H9 (cell line): ENCODE data around the gene CPNE5. TPM values are rescaled to one million over a fixed set of nuclear protein-coding genes. Genes with fewer than 3 reads are reported as not detected.

Experiments
- DNase-seq: peaks from one replicate; pipeline ENCODE4 v3.0.0-alpha.2; 2017
- H2AFZ ChIP-seq: one replicate; pipeline ENCODE4 v1.6.1; 2013; ENCODE audit warnings: mild to moderate bottlenecking, low read length, control low read depth, moderate library complexity
- H2AK5ac ChIP-seq: 2 replicates; pipeline ENCODE4 v1.6.1; 2013; ENCODE audit warnings: low read length, control low read depth, mixed read lengths; ENCODE audit not compliant: insufficient read length
- H2BK120ac ChIP-seq: one replicate; pipeline ENCODE4 v1.6.1; 2013; ENCODE audit warnings: low read depth, mild to moderate bottlenecking, low read length, control low read depth, inconsistent platforms; ENCODE audit not compliant: poor library complexity, severe bottlenecking
- H2BK12ac ChIP-seq: 2 replicates; pipeline ENCODE4 v1.6.1; 2013; ENCODE audit warnings: low read length, control low read depth, mixed read lengths, low read depth; ENCODE audit not compliant: insufficient read length
- H2BK15ac ChIP-seq: 2 replicates; pipeline ENCODE4 v1.6.1; 2013; ENCODE audit warnings: low read depth, low read length, control low read depth
- H2BK20ac ChIP-seq: one replicate; pipeline ENCODE4 v1.6.1; 2013; ENCODE audit warnings: low read depth, mild to moderate bottlenecking, low read length, control low read depth, inconsistent platforms; ENCODE audit not compliant: poor library complexity, severe bottlenecking
- H2BK5ac ChIP-seq: 2 replicates; pipeline ENCODE4 v1.6.1; 2013; ENCODE audit warnings: low read length, control low read depth, mixed read lengths; ENCODE audit not compliant: insufficient read length
- H3K14ac ChIP-seq: 2 replicates; pipeline ENCODE4 v1.6.1; 2013; ENCODE audit warnings: low read length, control low read depth; ENCODE audit not compliant: insufficient read depth
- H3K18ac ChIP-seq: 2 replicates; pipeline ENCODE4 v1.6.1; 2013; ENCODE audit warnings: low read depth, mild to moderate bottlenecking, mixed read lengths, low read length, control low read depth; ENCODE audit not compliant: insufficient read length
- H3K23ac ChIP-seq: 2 replicates; pipeline ENCODE4 v1.6.1; 2013; ENCODE audit warnings: low read length, control low read depth, mixed read lengths, low read depth; ENCODE audit not compliant: insufficient read length
- H3K23me2 ChIP-seq: 2 replicates; pipeline ENCODE4 v1.6.1; 2013; ENCODE audit warnings: low read depth, mild to moderate bottlenecking, mixed read lengths, low read length, control low read depth; ENCODE audit not compliant: insufficient read length, poor library complexity, severe bottlenecking
- H3K27ac ChIP-seq: 2 replicates; pipeline ENCODE4 v1.5.1; 2013; ENCODE audit warnings: low read length, control low read depth, mixed read lengths, low read depth; ENCODE audit not compliant: insufficient read length
- H3K27me3 ChIP-seq: 2 replicates; pipeline ENCODE4 v1.6.1; 2013; ENCODE audit warnings: low read length, control low read depth, inconsistent platforms; ENCODE audit not compliant: insufficient read depth
- H3K4ac ChIP-seq: 2 replicates; pipeline ENCODE4 v1.6.1; 2013; ENCODE audit warnings: low read depth, mild to moderate bottlenecking, control low read depth, inconsistent platforms, low read length, moderate library complexity
- H3K4me1 ChIP-seq: 2 replicates; pipeline ENCODE4 v1.6.1; 2013; ENCODE audit warnings: low read length, control low read depth, inconsistent platforms; ENCODE audit not compliant: insufficient read depth
- H3K4me2 ChIP-seq: 2 replicates; pipeline ENCODE4 v1.6.1; 2013; ENCODE audit warnings: low read length, control low read depth, mixed read lengths; ENCODE audit not compliant: insufficient read length, insufficient read depth
- H3K56ac ChIP-seq: 2 replicates; pipeline ENCODE4 v1.6.1; 2013; ENCODE audit warnings: low read depth, mild to moderate bottlenecking, mixed read lengths, low read length, control low read depth; ENCODE audit not compliant: insufficient read length
- H3K79me1 ChIP-seq: 2 replicates; pipeline ENCODE4 v1.6.1; 2013; ENCODE audit warnings: low read depth, mild to moderate bottlenecking, moderate library complexity, low read length, control low read depth, inconsistent platforms; ENCODE audit not compliant: insufficient read depth, poor library complexity, severe bottlenecking
- H3K79me2 ChIP-seq: 2 replicates; pipeline ENCODE4 v1.6.1; 2013; ENCODE audit warnings: low read length, control low read depth, inconsistent platforms; ENCODE audit not compliant: insufficient read depth
- H3K9ac ChIP-seq: 2 replicates; pipeline ENCODE4 v1.6.1; 2013; ENCODE audit warnings: low read length, control low read depth, mixed read lengths; ENCODE audit not compliant: insufficient read length; ENCODE audit errors: extremely low read depth
- H3K9me3 ChIP-seq: one replicate; pipeline ENCODE4 v1.6.1; 2013; ENCODE audit warnings: low read depth, low read length, inconsistent platforms; ENCODE audit not compliant: control insufficient read depth
- H3T11ph ChIP-seq: one replicate; pipeline ENCODE4 v1.6.1; 2013; ENCODE audit warnings: mild to moderate bottlenecking, low read length, control low read depth, inconsistent platforms
- H4K20me1 ChIP-seq: one replicate; pipeline ENCODE4 v1.6.1; 2013; ENCODE audit not compliant: control insufficient read depth, insufficient read length, insufficient read depth
- H4K5ac ChIP-seq: 2 replicates; pipeline ENCODE4 v1.6.1; 2013; ENCODE audit warnings: low read depth, mild to moderate bottlenecking, mixed read lengths, low read length, control low read depth; ENCODE audit not compliant: insufficient read length
- H4K8ac ChIP-seq: replicated peaks from 2 replicates; pipeline ENCODE4 v1.6.1; 2013; ENCODE audit warnings: low read length, control low read depth, mixed read lengths, low read depth; ENCODE audit not compliant: insufficient read length
- H4K91ac ChIP-seq: 2 replicates; pipeline ENCODE4 v1.6.1; 2013; ENCODE audit warnings: low read depth, mild to moderate bottlenecking, moderate library complexity, mixed read lengths, low read length, control low read depth; ENCODE audit not compliant: insufficient read length
- H3K27ac Mint-ChIP-seq, 3 experiments: 2 replicates in 2 of 3; 3 replicates in 1 of 3; pipeline ENCODE4 v1.8.0; 2020 to 2021; ENCODE audit warnings: mixed read lengths in 3 of 3, mild to moderate bottlenecking in 1 of 3, moderate library complexity in 1 of 3
- H3K27me3 Mint-ChIP-seq: 2 replicates; pipeline ENCODE4 v1.8.0; 2021; ENCODE audit warnings: low read depth, mild to moderate bottlenecking, moderate library complexity, mixed read lengths
- H3K36me3 Mint-ChIP-seq, 3 experiments: 2 replicates in 2 of 3; 3 replicates in 1 of 3; pipeline ENCODE4 v1.8.0; 2020 to 2021; ENCODE audit warnings: low read depth in 3 of 3, mixed read lengths in 3 of 3; ENCODE audit not compliant: insufficient read depth in 1 of 3
- H3K4me1 Mint-ChIP-seq, 2 experiments: 2 replicates each; pipeline ENCODE4 v1.8.0; 2020; ENCODE audit warnings: mixed read lengths in 2 of 2
- H3K4me3 Mint-ChIP-seq, 2 experiments: 2 replicates in 1 of 2; 3 replicates in 1 of 2; pipeline ENCODE4 v1.8.0; 2020 to 2021; ENCODE audit warnings: mild to moderate bottlenecking in 2 of 2, mixed read lengths in 2 of 2, moderate library complexity in 1 of 2
- H3K9me3 Mint-ChIP-seq, 2 experiments: 2 replicates in 1 of 2; 3 replicates in 1 of 2; pipeline ENCODE4 v1.8.0; 2020; ENCODE audit warnings: mild to moderate bottlenecking in 2 of 2, mixed read lengths in 2 of 2, moderate library complexity in 1 of 2
- CTCF ChIP-seq: fragments of 200-600 bp; sonication (generic); conservative IDR thresholded peaks from 3 replicates; pipeline ENCODE4 v1.8.0; 2021; ENCODE audit warnings: antibody characterized with exemption, mild to moderate bottlenecking
- WGBS: extraction: QIAGEN DNeasy Blood & Tissue Kit; methylation state at CpG from one replicate; pipeline ENCODE4 v1.1.7; 2013; ENCODE audit warnings: missing lambda C conversion rate, low lambda C conversion rate, mixed read lengths; ENCODE audit not compliant: insufficient read length; ENCODE audit errors: extremely low coverage; 5-methylcytosine and 5-hydroxymethylcytosine counted together
- total RNA-seq: library from RNA; stranded (reverse); gene quantifications from 2 replicates; pipeline ENCODE4 v1.2.1, GENCODE V29; 2021

The CPNE5 gene
- total RNA-seq, 1 experiment from 2014 or later, result 0.52 TPM

DNA sequence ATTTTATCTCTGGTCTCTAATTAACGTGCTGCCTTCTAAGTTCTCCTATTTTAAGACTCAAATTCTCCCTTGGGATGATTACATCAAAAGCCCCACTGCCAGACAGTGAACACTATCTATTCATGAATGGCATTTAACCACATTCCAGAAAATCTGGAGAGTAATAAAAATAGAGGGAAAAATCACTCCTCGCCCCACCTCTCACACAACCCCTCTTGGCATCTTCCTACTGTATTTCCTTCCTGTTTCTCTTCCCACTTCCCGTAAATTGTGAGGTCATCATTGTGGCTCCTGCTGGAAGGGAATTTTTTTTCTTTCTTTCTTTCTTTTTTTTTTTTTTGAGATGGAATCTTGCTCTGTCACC, 110.1 kb downstream of the CPNE5 start:
- H3T11ph ChIP-seq, result no peak overlapping the region
- no peaks in the 10 kb centered on the region for H3K79me1 ChIP-seq
- H3K4me2 ChIP-seq, result no peak overlapping the region
- H2BK15ac ChIP-seq, result no peak overlapping the region
- Mint-ChIP-seq H3K27me3 (peaks cover 19% of the 10 kb centered on the region), H3K9me3 (no peaks in the 10 kb centered on the region; a peak in 1 of 5 replicates), H3K27ac (no peak overlapping the region), H3K4me3 (no peak overlapping the region), H3K36me3 (no peaks in the 10 kb centered on the region; a peak in 1 of 7 replicates), H3K4me1 (peaks cover 10 to 11% of the 10 kb centered on the region in 2 experiments)
- H2AK5ac ChIP-seq, result no peak overlapping the region
- H3K23me2 ChIP-seq, result no peaks in the 10 kb centered on the region
- no peak overlapping the region for H4K91ac ChIP-seq
- H3K27ac ChIP-seq, result no peak overlapping the region
- DNase-seq, result no peak
- no peak overlapping the region for H2BK120ac ChIP-seq
- no peak overlapping the region for H2BK12ac ChIP-seq
- no peak for TF ChIP-seq CTCF
- H4K20me1 ChIP-seq, result no peaks in the 10 kb centered on the region
- no peak overlapping the region for H2BK5ac ChIP-seq
- no peaks in the 10 kb centered on the region for H3K79me2 ChIP-seq
- no peak overlapping the region for H3K23ac ChIP-seq
- H2BK20ac ChIP-seq, result no peak overlapping the region
- no peak overlapping the region for H2AFZ ChIP-seq
- no peak overlapping the region for H3K56ac ChIP-seq
- H3K27me3 ChIP-seq, result no peaks in the 10 kb centered on the region
- H3K4ac ChIP-seq, result no peak overlapping the region
- no CpG with 5 or more reads among the region's 3 CpGs for WGBS
- H3K9ac ChIP-seq, result no peak overlapping the region
- H3K18ac ChIP-seq, result no peak overlapping the region
- H3K14ac ChIP-seq, result no peak overlapping the region
- no peaks in the 10 kb centered on the region; the same call in 1 of the 2 replicates for H3K4me1 ChIP-seq
- H3K9me3 ChIP-seq, result no peaks in the 10 kb centered on the region
- H4K8ac ChIP-seq, result no peak overlapping the region
- no peak overlapping the region for H4K5ac ChIP-seq
